IMR-90 (cell line): ENCODE measurements around the gene PDS5B. TPM values are rescaled to one million over a fixed set of nuclear protein-coding genes. Genes with fewer than 3 reads are reported as not detected.

ENCODE experiments used
- ATAC-seq: fragments of 200-7000 bp; cut with Tn5 transposase; 2 replicates; pipeline ENCODE4 v1.9.1; 2020; ENCODE audit warnings: low read depth, mild to moderate bottlenecking, moderate library complexity
- BruUV-seq: library from RNA; stranded (reverse); fragments of 400-500 nt; replicated peaks from 2 replicates; lab custom pipeline; 2021; lab: Mats Ljungman, UMichigan
- CTCF ChIA-PET: fragments of 300-600 bp; formaldehyde crosslinking; extraction: SDS; loops from one replicate; lab custom pipeline; 2021; ENCODE audit warnings: antibody characterized with exemption; lab: Yijun Ruan, JAX
- POLR2A ChIA-PET: fragments of 300-600 bp; sonication (Branson Sonifier 250); formaldehyde crosslinking; loops from one replicate; lab custom pipeline; 2022; ENCODE audit warnings: antibody characterized with exemption; ENCODE audit not compliant: unreplicated experiment; lab: Charles Lee
- DNase-seq: peaks from one replicate; pipeline ENCODE4 v3.0.0; 2013
- H2AFZ ChIP-seq: replicated peaks from 2 replicates; pipeline ENCODE3; 2013; ENCODE audit warnings: low read length, mild to moderate bottlenecking; ENCODE audit not compliant: poor library complexity
- H2AK5ac ChIP-seq: 2 replicates; pipeline ENCODE4 v1.6.1; 2013; ENCODE audit warnings: low read depth, low read length, inconsistent platforms
- H2AK9ac ChIP-seq: replicated peaks from 2 replicates; pipeline ENCODE3; 2013; ENCODE audit warnings: mild to moderate bottlenecking, low read depth, low read length, moderate library complexity; ENCODE audit not compliant: poor library complexity
- H2BK120ac ChIP-seq: 2 replicates; pipeline ENCODE4 v1.6.1; 2013; ENCODE audit warnings: low read depth, low read length, inconsistent platforms
- H2BK15ac ChIP-seq: 3 replicates; pipeline ENCODE4 v1.6.1; 2013; ENCODE audit warnings: low read depth, low read length, inconsistent platforms
- H2BK20ac ChIP-seq: 2 replicates; pipeline ENCODE4 v1.6.1; 2013; ENCODE audit warnings: low read depth, mild to moderate bottlenecking, inconsistent platforms, low read length, moderate library complexity
- H2BK5ac ChIP-seq: 2 replicates; pipeline ENCODE4 v1.6.1; 2013; ENCODE audit warnings: mild to moderate bottlenecking, low read depth, low read length, inconsistent platforms; ENCODE audit not compliant: poor library complexity, severe bottlenecking
- H3K14ac ChIP-seq: replicated peaks from 2 replicates; pipeline ENCODE4 v1.6.1; 2013; ENCODE audit warnings: low read depth, low read length, inconsistent platforms
- H3K18ac ChIP-seq: 2 replicates; pipeline ENCODE4 v1.6.1; 2013; ENCODE audit warnings: low read depth, low read length, control low read depth
- H3K23ac ChIP-seq: 2 replicates; pipeline ENCODE4 v1.6.1; 2013; ENCODE audit warnings: low read depth, low read length, inconsistent platforms
- H3K27ac ChIP-seq: 2 replicates; pipeline ENCODE4 v1.5.1; 2013; ENCODE audit warnings: mild to moderate bottlenecking, control low read depth, low read length; ENCODE audit not compliant: insufficient read depth
- H3K27me3 ChIP-seq: 2 replicates; pipeline ENCODE4 v1.6.1; 2013; ENCODE audit warnings: low read length; ENCODE audit not compliant: control insufficient read depth, insufficient read depth
- H3K36me3 ChIP-seq: 2 replicates; pipeline ENCODE4 v1.6.1; 2013; ENCODE audit warnings: low read length, mixed read lengths; ENCODE audit not compliant: control insufficient read depth, insufficient read depth
- H3K4ac ChIP-seq: 2 replicates; pipeline ENCODE4 v1.6.1; 2013; ENCODE audit warnings: low read depth, low read length, inconsistent platforms
- H3K4me1 ChIP-seq: 2 replicates; pipeline ENCODE4 v1.6.1; 2013; ENCODE audit warnings: low read length, mixed read lengths; ENCODE audit not compliant: control insufficient read depth, insufficient read depth
- H3K4me2 ChIP-seq: 2 replicates; pipeline ENCODE4 v1.6.1; 2013; ENCODE audit warnings: low read depth, mild to moderate bottlenecking, control low read depth, low read length, moderate library complexity
- H3K4me3 ChIP-seq: 2 replicates; pipeline ENCODE4 v1.5.1; 2013; ENCODE audit warnings: low read depth, mild to moderate bottlenecking, control low read depth, low read length, moderate library complexity; ENCODE audit not compliant: insufficient read depth
- H3K56ac ChIP-seq: 2 replicates; pipeline ENCODE4 v1.6.1; 2013; ENCODE audit warnings: low read length, inconsistent platforms; ENCODE audit not compliant: insufficient read depth; ENCODE audit errors: extremely low read depth
- H3K79me1 ChIP-seq, 2 experiments: 2 replicates each; pipeline ENCODE4 v1.6.1; 2013; ENCODE audit warnings: low read length in 2 of 2, inconsistent platforms in 1 of 2, low read depth in 1 of 2
- H3K9ac ChIP-seq: 2 replicates; pipeline ENCODE4 v1.6.1; 2013; ENCODE audit warnings: low read depth, low read length, control low read depth
- H3K9me1 ChIP-seq: 2 replicates; pipeline ENCODE4 v1.6.1; 2013; ENCODE audit warnings: low read length, inconsistent platforms; ENCODE audit not compliant: insufficient read depth
- H3K9me3 ChIP-seq: 2 replicates; pipeline ENCODE4 v1.6.1; 2013; ENCODE audit warnings: low read length; ENCODE audit not compliant: control insufficient read depth, insufficient read depth
- H4K20me1 ChIP-seq: 2 replicates; pipeline ENCODE4 v1.6.1; 2013; ENCODE audit warnings: low read length, inconsistent platforms; ENCODE audit not compliant: insufficient read depth
- H4K5ac ChIP-seq: 2 replicates; pipeline ENCODE4 v1.6.1; 2013; ENCODE audit warnings: mild to moderate bottlenecking, low read depth, low read length, control low read depth
- H4K8ac ChIP-seq, 2 experiments: 2 replicates each; pipeline ENCODE4 v1.6.1; 2013; ENCODE audit warnings: low read depth in 2 of 2, low read length in 2 of 2, control low read depth in 1 of 2, inconsistent platforms in 1 of 2
- H4K91ac ChIP-seq: 2 replicates; pipeline ENCODE4 v1.6.1; 2013; ENCODE audit warnings: low read depth, low read length, inconsistent platforms; ENCODE audit not compliant: insufficient read depth
- BHLHE40 ChIP-seq: fragments of 150-350 bp; IDR thresholded peaks from 2 replicates; pipeline ENCODE4 v1.6.1; 2016; ENCODE audit warnings: mild to moderate bottlenecking, low read depth, low read length
- CEBPB ChIP-seq: IDR thresholded peaks from 2 replicates; pipeline ENCODE4 v1.6.1; 2012; ENCODE audit warnings: low read depth, low read length, improper control_type of control experiment
- CHD1 ChIP-seq: IDR thresholded peaks from 2 replicates; pipeline ENCODE4 v1.6.1; 2012; ENCODE audit warnings: low read depth, low read length, improper control_type of control experiment
- ELK1 ChIP-seq: fragments of 150-350 bp; IDR thresholded peaks from 2 replicates; pipeline ENCODE4 v1.6.1; 2016; ENCODE audit warnings: low read depth, mild to moderate bottlenecking, low read length, moderate library complexity, borderline replicate concordance
- FOS ChIP-seq: fragments of 150-350 bp; IDR thresholded peaks from 2 replicates; pipeline ENCODE4 v1.6.1; 2016; ENCODE audit warnings: low read depth, low read length
- MAFK ChIP-seq: IDR thresholded peaks from 2 replicates; pipeline ENCODE4 v1.6.1; 2012; ENCODE audit warnings: low read depth, low read length, improper control_type of control experiment
- MAZ ChIP-seq: IDR thresholded peaks from 2 replicates; pipeline ENCODE4 v1.6.1; 2012; ENCODE audit warnings: low read depth, mild to moderate bottlenecking, low read length, improper control_type of control experiment, moderate library complexity, borderline replicate concordance
- MXI1 ChIP-seq: IDR thresholded peaks from 2 replicates; pipeline ENCODE4 v1.6.1; 2012; ENCODE audit warnings: low read depth, mild to moderate bottlenecking, low read length, moderate library complexity, borderline replicate concordance
- NFE2L2 ChIP-seq: fragments of 150-350 bp; IDR thresholded peaks from 2 replicates; pipeline ENCODE4 v1.6.1; 2016; ENCODE audit warnings: low read depth, mild to moderate bottlenecking, low read length
- POLR2A ChIP-seq: IDR thresholded peaks from 2 replicates; pipeline ENCODE4 v1.6.1; 2012; ENCODE audit warnings: mild to moderate bottlenecking, low read depth, low read length
- RAD21 ChIP-seq: IDR thresholded peaks from 2 replicates; pipeline ENCODE4 v1.6.1; 2012; ENCODE audit warnings: low read length, improper control_type of control experiment
- RCOR1 ChIP-seq: IDR thresholded peaks from 2 replicates; pipeline ENCODE4 v1.6.1; 2012; ENCODE audit warnings: mild to moderate bottlenecking, low read length, improper control_type of control experiment; ENCODE audit not compliant: insufficient replicate concordance
- RFX5 ChIP-seq: IDR thresholded peaks from 2 replicates; pipeline ENCODE4 v1.8.0; 2012; ENCODE audit warnings: low read depth, mild to moderate bottlenecking, low read length, moderate library complexity
- SMC3 ChIP-seq: fragments of 150-350 bp; IDR thresholded peaks from 2 replicates; pipeline ENCODE4 v1.6.1; 2016; ENCODE audit warnings: low read depth, mild to moderate bottlenecking, antibody characterized with exemption, low read length, moderate library complexity
- USF2 ChIP-seq: fragments of 150-350 bp; IDR thresholded peaks from 2 replicates; pipeline ENCODE4 v1.6.1; 2017; ENCODE audit warnings: mild to moderate bottlenecking, antibody characterized with exemption, low read length, low read depth
- WGBS, 2 experiments: methylation state at CpG; one replicate each; pipeline versions ENCODE4 v1.1.5 to v1.1.7; 2013; ENCODE audit warnings: missing lambda C conversion rate in 2 of 2; ENCODE audit not compliant: insufficient read length in 1 of 2; ENCODE audit errors: extremely low coverage in 2 of 2; 5-methylcytosine and 5-hydroxymethylcytosine counted together
- dilution Hi-C: fragments of 300-500 bp; cut with HindIII; formaldehyde crosslinking; loops from one replicate; pipeline ENCODE4 v1.14.3; 2018; ENCODE audit warnings: low sequenced_read_pairs; ENCODE audit not compliant: unreplicated experiment
- in situ Hi-C: fragments of 300-500 bp; cut with MboI; formaldehyde crosslinking; loops from 3 replicates; pipeline ENCODE4 v1.14.3; 2019; ENCODE audit warnings: low sequenced_read_pairs, inconsistent platforms, mixed read lengths
- intact Hi-C: fragments of 100-400 bp; cut with micrococcal nuclease; formaldehyde crosslinking; loops from 2 replicates; pipeline ENCODE4 v1.10.0; 2022
- polyA plus RNA-seq, 3 experiments: library from polyadenylated mRNA; depleted of rRNA; stranded (reverse); fragments of >200 nt; gene quantifications; 2 replicates each; pipeline ENCODE4 v1.2.3, GENCODE V29; 2012; ENCODE audit warnings: low replicate concordance in 1 of 3
- total RNA-seq: library from RNA; depleted of rRNA; stranded (reverse); fragments of >200 nt; gene quantifications from 2 replicates; pipeline ENCODE4 v1.2.3, GENCODE V29; 2012
- TF ChIP-seq, protein P1 (sequence below): conservative IDR thresholded peaks from 2 replicates; pipeline ENCODE4 v1.5.1; 2012; ENCODE audit warnings: mild to moderate bottlenecking, low read depth, low read length, improper control_type of control experiment

PDS5B gene
- total and polyA plus RNA-seq, 2 of the 4 experiments (the other 2 are of a cell fraction) = 6.2 to 20.1 TPM

DNA sequence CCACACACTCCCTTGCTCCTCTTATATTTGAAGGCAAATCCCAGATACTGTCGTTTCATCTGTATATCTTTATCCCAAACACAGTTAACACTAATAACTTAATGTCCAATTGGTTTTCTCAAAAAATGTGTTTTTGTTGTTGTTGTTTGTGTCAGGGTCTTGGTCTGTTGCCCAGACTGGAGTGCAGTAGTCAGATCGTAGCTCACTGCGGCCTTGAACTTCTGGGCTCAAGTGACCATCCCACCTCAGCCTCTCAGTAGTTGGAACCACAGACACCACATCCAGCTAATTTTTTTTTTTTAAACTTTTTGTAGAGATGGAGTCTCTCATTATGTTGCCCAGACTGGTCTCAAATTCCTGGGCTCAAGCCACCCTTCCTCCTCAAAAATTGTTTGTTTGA, 137.7 kb downstream of the PDS5B start:
- dilution Hi-C loops (no loop called here), intact Hi-C loops (no loop called here), in situ Hi-C loops (no loop called here)
- POLR2A ChIA-PET = no interaction called here
- H3K9ac ChIP-seq = no peak overlapping the region
- H2BK20ac ChIP-seq = no peak overlapping the region
- TF ChIP-seq SMC3 (no peak), CEBPB (no peak), FOS (no peak), MAFK (no peak), NFE2L2 (no peak), RCOR1 (no peak), MXI1 (no peak), POLR2A (no peak), RAD21 (no peak), MAZ (no peak), CHD1 (no peak), RFX5 (no peak), ELK1 (no peak), USF2 (no peak), BHLHE40 (no peak)
- TF ChIP-seq, protein P1, sequence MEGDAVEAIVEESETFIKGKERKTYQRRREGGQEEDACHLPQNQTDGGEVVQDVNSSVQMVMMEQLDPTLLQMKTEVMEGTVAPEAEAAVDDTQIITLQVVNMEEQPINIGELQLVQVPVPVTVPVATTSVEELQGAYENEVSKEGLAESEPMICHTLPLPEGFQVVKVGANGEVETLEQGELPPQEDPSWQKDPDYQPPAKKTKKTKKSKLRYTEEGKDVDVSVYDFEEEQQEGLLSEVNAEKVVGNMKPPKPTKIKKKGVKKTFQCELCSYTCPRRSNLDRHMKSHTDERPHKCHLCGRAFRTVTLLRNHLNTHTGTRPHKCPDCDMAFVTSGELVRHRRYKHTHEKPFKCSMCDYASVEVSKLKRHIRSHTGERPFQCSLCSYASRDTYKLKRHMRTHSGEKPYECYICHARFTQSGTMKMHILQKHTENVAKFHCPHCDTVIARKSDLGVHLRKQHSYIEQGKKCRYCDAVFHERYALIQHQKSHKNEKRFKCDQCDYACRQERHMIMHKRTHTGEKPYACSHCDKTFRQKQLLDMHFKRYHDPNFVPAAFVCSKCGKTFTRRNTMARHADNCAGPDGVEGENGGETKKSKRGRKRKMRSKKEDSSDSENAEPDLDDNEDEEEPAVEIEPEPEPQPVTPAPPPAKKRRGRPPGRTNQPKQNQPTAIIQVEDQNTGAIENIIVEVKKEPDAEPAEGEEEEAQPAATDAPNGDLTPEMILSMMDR = no peak
- H3K79me1 ChIP-seq = peaks cover 9 to 29% of the 10 kb centered on the region in 2 experiments; a peak in 3 of 4 replicates
- peaks cover 7% of the 10 kb centered on the region; the same call in 1 of the 2 replicates for H3K9me1 ChIP-seq
- H2BK15ac ChIP-seq = no peak overlapping the region
- H3K4me1 ChIP-seq = no peaks in the 10 kb centered on the region
- H3K4ac ChIP-seq = no peak overlapping the region
- ATAC-seq = no peak
- DNase-seq = no peak
- no peak overlapping the region for H3K23ac ChIP-seq
- H4K5ac ChIP-seq = no peak overlapping the region
- H3K18ac ChIP-seq = no peak overlapping the region
- H4K8ac ChIP-seq = no peak overlapping the region
- no peak overlapping the region for H2BK5ac ChIP-seq
- no peak overlapping the region for H2AK5ac ChIP-seq
- CTCF ChIA-PET = no interaction called here
- WGBS, 2 experiments = no CpG with 5 or more reads among the region's 3 CpGs
- no peak overlapping the region for H3K4me2 ChIP-seq
- no peak overlapping the region for H4K91ac ChIP-seq
- no peak overlapping the region for H2AK9ac ChIP-seq
- H2BK120ac ChIP-seq = no peak overlapping the region
- H3K36me3 ChIP-seq = no peaks in the 10 kb centered on the region
- no peaks in the 10 kb centered on the region for H3K9me3 ChIP-seq
- no peak overlapping the region for H3K27ac ChIP-seq
- BruUV-seq = no TSS peak
- H4K20me1 ChIP-seq = peaks cover 3% of the 10 kb centered on the region; the same call in 1 of the 2 replicates
- no peak overlapping the region for H3K4me3 ChIP-seq
- H3K56ac ChIP-seq = no peak overlapping the region
- no peak overlapping the region for H3K14ac ChIP-seq
- H3K27me3 ChIP-seq = no peaks in the 10 kb centered on the region
- no peak overlapping the region for H2AFZ ChIP-seq
